ENCODE measurements around the gene TXLNB.
A peak's percentile ranks its signal among the peaks of the same experiment; 100 is the strongest.

The TXLNB gene

DNA sequence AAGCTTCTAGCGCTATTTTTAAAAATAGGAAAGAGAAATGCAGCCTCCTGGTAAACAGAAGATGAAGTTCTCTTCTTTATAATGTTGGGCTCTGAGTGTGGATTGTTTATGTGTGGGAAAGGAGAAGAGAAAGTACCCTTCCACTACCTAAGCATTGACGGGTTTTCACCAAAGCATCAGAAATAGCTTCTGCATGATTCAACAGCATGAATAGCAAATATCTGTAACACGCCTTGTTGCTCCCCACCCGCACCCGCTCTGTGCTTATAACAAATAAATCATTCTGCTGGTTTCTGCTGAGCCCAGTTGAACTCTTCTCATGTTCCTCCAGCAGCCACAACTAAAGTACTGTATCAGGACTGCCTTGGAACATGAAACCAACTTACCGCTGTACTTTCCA lies 20.7 kb downstream of the TXLNB start:
- no peak for DNase-seq (ENCODE audit: low read depth)

DNA sequence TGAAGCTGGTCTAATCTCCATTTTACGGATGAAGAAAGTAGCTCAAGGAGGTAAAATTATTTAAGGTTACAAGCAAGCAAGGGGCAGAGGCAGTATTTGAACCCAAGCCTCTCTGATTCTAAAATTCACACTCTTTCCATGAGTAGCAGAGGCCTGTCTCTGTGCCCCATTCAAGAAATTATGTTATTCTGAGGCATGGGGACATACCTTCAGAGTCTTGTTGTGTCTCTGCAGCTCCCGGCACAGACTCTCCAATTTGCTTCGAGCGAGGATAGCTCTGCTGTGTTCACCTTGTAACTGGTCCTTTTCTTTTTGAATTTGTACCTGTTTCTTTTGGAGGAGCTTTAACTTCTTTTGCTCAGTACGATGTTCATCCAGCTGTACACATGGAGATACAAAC lies 21.5 kb downstream of the TXLNB start:
- no peak for DNase-seq (ENCODE audit: low read depth)

DNA sequence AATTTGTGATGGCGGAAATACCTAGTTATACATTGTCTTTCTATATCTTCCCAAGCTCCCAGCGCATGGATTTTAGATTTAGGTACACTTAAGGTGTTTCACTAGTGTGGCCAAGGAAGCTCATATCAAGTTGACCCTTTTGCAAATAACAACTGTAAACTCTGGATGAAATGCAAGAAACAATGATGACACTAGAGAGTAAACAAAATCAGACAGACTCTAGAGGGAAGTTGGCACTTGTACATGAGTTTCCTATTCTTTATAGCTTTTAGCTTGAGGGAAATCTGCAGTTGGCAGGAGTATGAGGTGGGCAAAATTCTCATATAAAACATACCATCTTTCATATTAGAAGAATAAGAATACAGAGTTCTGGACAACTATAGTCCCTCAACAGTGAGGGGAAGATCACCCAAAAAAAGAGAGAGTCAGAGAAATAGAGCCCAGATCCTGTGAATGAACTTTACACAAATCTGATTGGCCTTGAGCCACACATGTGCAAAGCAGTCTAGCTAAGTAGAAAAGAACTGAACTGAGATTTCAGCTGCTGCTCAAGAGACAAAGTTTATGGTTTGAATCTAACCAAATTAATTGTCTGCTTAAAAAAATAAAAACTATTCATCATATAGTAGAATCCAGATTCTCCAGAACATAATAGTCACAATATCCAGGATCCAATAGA lies 26.1 kb downstream of the TXLNB start:
- DNase-seq (ENCODE audit: low read depth): no peak

DNA sequence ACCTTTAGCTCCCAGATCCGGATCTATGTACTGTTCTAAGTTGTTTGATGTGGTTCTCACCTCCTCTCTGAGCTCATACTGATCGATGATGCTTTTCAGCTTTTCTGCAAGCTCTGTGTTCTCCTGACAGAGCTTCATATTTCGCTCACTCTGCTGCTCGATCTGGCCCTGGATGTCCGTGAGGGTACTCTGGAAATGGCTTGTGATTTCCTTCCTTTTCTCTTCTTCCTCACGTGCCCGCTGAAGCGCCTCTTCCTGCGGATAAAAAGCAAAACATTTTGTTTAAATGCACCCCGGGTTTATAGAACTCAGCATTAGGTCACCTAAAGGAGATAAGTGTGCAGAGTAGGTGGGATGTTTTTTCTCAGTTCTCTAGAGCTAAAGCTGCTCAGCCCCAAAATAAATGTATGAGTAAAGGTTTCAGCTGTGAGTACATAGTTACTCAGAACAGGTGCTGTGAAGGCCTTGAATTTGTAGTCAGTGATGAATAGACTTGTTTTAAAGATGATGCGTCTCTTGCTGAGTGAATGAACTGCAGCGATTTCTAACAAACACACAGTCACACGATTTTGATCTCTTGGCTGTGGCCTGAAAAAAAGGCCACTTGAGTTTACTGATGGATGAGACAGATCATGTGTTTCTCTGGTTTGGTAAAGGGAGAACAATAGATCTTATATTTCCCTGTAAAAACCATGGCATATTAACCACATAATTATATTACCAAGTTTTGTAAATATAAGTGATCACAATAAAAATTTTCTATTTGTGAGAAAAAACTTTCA lies 29.1 kb downstream of the TXLNB start:
- DNase-seq (ENCODE audit: low read depth): no peak

DNA sequence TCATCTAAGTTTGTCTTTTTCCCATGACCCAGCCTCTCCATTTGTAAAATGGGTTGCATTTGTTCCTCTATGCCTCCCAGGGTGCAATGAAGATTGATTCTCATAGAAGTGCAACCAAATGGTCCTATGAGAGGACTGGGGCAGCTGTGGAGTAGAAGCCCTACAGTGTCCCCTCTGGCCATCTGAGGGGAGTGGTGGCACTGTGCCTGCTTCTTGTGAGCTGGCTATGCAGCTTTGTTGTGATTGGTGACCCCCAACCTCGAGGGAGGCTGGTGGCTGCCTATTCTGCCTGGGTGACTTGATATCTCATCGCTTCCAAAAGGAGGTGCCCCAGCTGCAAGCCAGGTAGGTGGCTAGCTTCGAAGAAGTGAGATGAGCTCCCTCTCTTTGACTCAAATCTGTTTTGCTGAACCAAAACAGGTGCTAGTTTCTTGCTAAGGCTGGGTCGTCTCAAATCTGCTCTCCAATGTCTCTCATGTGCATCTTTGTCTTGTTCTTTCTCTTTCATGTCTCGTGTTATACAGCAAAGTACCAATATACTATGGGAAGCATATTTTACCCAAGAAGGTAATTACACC lies 33.9 kb downstream of the TXLNB start:
- DNase-seq (ENCODE audit: low read depth): no peak

DNA sequence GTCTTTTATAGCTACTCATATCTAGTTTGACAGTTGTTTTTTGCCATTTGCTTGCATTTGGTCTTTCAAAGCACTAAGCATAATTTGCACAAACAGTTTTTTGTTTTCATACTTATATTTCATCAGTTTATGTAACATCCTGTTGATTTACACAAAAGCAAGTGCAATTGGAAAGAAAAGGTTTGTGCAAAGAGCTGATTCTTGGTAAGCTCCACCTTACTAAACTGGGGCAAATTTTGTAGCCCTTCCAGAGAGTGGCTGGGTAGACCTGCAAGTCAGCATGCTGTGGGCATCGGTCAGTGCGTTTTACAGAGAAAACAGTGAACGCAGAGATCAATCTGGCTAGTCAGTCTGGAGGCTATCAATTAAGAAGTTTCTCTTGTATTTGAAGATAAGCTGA lies 34.5 kb downstream of the TXLNB start:
- no peak for DNase-seq (ENCODE audit: low read depth)

DNA sequence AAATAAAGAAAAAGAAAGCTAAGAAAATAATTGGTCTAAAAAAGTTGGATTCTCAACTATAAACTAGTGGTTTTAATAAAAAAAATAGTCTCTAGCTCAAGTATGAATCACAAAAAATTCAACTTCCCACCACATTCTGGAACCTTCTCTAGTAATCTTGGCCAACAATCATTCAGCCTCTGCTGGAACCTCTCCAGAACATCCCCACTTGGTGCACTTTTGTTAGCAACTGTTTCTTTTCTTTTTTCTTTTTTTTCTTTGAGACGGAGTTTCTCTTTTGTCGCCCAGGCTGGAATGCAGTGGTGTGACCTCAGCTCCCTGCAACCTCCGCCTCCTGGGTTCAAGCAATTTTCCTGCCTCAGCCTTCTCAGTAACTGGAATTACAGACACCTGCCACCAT lies 35.7 kb downstream of the TXLNB start:
- no peak for DNase-seq (ENCODE audit: low read depth)

DNA sequence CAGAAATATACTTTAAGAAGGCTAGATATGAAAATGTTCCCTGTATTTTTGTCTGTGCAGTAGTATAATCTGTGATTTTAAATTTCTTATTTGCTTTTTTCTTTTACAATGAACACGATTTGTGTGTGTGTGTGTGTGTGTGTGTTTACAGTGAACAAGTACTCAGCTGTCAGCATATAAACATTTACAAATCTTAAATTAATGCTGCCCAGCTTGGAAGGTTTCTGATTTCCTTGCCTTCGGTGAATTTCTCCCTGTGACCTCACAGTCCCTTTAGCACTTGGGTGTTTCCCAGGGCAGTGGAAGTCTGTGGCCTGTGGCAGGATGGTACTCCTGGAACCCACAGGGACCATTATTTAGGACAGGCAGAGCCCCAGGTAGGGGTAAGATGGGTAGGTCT lies 37.6 kb downstream of the TXLNB start:
- DNase-seq (ENCODE audit: low read depth): no peak

DNA sequence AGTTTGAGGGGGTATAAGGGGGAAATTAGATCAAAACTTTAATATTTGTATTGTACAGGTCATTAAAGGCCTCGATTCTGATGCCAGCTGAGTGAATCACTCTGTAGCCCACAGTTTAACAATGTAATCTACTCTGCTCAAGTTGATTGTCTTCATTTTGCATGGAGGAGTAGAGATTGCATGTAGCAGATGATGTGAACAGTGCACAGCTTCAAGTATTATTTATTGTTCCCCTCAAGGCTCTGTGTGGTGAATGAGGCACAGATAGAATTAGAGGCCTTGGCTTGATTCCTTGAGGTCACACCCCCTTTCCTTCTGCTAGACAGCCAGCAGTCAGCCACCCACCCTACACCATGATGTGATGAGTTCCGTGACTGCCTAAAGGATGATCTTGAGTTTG lies 38.1 kb downstream of the TXLNB start:
- no peak for DNase-seq (ENCODE audit: low read depth)

DNA sequence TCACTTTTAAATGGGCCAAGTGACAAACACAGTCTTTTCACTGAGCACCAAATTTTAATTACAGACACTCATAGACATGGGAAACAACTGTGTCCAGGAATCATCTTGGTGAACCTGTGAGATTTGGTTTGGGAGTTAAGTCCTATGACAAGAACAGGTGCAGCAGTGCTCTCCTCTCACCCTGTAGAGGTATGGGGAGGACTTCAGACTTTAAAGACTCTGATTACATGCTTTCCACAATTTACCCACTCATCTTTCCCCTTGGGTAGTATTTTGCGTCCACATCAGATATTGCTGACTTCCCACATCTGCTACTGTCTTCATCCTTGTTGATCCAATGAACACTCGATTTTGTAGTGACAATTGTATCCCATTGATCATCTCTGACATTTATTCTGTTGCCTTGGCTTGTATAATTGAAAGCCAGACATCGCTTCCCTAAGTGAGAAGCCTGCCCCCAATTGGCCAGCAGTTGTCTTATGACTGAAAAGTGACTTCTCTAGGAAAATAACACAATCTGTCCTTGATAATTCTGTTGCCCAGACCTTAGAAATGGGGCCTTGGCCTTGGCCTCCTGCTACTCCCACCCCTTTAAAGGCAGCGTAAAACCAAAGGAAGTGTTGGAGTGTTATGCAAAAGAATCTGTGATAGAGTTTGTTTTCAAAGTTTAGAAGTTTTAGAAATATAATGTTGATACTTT lies 40.0 kb downstream of the TXLNB start:
- no peak for DNase-seq (ENCODE audit: low read depth)

DNA sequence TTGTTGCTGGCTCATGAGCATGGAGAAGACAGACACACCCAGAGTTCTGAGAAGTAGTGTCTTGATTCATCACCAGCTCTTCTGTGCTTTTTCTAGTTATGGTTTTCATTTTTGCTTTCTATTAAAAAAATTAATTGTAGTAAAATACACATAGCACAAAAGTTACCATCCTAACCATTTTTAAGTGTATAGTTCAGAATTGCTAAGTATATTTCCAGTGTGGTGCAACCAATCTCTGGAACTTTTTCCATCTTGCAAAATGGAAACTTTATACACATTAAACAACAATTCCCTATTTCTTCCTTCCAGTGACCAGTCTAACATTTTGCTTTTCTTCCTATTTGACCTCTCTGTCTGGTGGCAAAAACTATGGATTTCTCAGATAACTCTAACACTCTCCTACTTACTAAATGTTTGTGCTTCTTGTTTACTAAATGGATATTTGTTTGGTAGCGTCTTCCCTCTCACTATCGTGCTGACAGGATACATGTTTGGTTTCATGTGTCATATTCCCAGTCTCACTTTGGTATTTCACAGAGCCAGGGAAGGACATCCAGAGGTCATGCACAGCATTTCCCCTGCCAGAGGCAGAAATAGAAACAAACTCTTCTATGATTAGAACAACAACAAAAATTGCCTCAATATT lies 40.6 kb downstream of the TXLNB start:
- DNase-seq (ENCODE audit: low read depth): no peak

DNA sequence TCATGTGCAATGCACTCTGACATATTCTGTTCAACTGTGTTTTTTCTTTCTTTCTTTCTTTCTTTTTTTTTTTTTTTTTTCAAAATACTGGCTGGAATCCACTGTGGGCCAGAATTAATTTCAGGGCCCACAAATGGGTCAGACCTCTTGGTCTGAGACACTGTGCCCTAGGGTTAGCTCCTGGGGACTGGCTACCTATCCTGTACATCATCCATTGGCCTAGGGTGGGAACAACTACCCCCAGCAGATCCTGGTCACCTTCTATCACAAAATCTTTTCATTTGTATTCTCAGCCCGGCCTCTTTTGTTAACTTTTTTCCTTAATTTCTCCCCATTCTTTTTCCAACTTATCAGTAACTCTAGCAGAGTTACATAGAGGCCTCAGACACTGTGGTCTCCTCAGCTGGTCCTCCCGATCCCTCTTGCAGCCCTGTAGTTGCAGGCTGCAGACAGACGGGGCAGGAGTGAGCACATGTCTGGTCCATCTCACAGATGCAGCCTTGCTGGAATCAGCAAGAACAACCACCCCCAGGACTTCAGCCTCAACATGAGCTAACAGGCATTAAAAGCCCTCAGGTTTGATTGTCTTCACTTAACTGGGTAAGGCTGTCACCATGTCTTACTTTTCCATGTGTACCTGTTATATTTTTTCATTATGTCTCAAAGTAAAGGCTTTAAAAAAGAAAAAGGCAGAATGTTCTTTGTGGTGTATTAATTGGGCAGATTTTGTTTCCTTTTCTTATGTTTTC lies 41.3 kb downstream of the TXLNB start:
- DNase-seq (ENCODE audit: low read depth): peak; percentile 17

DNA sequence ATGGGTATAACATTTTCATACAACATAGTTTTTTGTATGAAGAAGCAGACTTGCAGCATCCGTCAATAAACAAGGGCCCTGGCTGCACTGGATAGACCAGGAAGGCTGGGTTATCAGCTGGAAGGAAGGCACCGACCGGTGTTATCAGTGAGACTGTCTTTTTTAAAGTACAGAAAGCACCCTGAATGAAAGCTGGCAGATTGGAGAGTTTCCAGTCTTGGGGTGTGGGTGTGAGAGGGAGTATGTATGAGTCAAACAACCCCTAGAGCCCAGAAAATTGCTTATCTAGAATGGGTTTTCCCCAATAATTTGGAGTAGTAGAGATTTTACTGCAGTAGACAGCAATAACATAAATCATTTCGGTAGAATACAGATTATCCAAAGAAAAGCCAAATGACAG lies 42.4 kb downstream of the TXLNB start:
- no peak for DNase-seq (ENCODE audit: low read depth)

DNA sequence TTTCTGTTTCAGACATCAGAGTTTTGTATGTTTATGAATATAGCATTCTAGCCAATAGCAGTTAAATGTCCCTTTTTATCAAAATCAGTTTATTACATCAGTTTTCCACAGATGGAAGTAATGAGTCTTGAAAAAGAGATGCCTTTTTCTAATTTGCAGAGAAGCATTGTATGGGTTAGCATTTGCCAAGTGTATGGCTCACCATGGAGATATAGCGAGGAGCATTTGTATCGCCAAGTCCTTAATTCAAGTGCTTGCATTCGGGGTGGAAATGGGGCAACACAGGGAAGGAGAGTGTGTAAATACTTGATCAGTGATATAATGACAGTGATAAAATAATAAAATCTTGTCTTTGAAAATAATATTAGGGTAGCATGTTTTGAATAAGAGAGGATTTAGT lies 42.9 kb downstream of the TXLNB start:
- no peak for DNase-seq (ENCODE audit: low read depth)

DNA sequence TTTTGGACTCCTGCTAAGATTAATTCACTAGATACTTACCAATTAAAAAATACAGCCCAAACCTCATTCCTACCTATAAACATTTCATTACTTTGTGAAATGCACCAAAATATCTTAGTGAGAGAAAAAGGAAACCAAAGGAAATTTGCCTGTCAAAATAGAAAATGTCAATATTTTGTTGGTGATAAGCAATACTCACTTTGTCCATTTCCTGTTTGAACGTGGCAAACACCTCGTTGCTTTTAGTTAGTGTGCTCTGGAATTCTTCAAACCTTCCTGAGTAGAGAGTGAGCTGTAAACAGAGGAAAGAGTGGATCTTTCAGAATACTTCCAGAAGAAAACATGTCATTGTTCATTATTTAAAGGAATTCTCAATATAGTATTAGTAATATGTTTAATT lies 44.2 kb downstream of the TXLNB start:
- DNase-seq (ENCODE audit: low read depth): no peak

DNA sequence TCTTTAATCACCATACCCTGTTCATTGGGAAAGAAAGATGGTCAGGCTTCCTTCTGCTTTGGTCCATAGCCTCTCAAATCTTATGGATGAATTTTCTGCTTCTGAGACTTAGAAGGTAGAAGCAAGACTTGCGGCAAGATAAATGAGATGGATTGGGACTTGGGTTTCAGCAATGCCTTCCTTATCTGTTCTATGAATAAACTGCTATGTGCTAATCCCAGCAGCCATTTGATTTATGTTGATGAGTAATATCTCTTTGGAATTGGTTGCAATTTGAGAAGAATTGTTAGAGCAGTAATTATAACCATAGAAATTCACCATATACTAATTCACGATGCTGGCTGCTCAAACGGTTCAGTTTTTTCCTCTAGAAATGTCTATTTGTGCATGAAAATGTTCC lies 48.3 kb downstream of the TXLNB start:
- no peak for DNase-seq (ENCODE audit: low read depth)

DNA sequence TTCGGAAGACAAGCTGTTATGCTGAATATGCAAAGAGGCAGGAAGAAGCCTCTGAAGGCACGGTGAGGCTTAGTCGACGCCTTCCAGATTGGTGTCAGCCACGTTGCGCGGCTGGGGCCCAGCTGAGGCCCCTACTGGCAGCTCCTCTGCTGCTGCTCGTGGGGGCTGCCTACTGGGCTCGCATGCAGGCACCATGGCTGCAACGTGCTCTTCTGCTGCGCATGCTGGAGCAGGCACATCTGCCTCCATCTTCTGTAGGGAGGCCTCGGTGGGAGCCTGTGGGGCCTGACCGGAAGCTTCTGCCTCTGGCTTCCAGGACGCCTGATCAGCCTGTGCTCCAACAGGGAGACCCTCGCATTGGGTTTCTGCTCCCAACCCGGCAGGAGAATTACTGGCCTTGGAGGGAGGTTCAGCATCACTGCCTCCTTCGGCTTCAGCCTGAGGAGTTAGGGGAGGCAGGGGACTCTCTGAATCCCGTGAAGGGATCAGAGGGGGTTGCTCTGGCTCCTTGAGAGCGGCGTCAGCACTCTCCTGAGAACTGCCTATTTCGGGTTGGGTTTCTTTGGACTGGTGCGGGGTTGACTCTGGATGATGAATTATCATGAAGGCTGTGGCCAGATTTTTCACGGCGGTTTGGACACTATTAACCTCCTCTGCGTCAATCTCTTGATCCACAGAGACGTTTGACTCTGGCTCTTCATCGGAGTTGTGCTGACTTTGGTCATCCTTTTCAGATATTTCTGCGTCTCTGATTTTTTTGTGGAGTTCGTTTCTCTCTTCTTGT lies 49.1 kb downstream of the TXLNB start:
- no peak for DNase-seq (ENCODE audit: low read depth)

DNA sequence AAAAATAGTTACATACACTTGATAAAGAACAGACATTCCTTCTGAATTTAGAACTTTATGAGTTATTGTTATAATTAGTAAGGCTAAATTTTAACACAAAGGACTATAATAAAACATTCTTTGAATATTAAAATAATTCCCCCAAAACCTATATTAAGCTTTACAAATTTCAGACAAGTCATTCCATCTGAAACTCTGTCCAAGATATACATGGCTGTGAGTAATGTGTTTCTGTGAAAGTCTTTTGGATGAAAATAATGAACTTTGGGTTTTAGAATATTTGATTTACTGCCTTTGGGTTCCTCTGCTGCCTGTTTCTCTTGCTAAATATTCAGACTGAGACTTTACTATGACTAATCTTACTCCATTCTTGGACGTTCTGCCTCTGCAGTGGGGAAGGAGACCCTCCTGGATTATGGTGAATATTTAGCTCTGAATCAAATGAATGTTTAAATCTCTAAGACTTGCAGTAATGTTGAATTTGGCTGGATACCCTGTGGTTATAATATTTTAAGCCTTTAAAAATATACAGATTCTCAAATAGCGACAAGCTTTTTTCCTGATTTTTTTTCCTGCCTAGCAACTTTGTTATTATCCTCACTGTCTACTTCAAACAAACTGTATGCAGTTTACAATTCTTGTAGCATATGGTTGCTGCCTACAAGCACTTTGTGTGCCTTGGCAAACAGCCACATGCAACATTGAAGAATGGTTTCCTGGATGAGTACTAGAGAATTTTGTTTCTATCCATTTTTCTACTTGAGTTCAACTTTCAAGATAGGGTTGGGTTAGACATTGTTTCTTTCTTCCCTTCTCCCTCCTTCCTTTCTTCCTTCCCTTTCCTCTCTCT lies 51.4 kb downstream of the TXLNB start:
- no peak for DNase-seq (ENCODE audit: low read depth)

DNA sequence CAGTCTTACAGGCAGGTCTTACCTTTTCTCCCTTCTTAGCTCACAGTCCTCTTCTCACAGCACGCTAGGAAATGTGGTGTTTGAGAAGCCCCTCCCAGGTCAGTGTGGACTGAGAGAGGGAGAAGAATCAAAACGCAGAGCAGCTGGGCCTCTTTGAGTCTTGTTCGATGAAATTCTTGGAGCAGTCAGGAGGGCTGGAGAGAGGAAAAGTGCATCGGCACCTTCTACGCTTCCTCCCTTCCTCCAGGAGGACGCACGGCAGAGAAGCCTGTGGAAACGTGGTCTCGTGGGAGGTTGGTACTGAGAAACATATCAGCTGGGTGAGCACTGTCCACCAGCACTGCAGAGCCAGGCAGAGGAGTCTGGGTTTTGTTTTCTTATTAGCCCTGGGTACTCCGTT lies 52.7 kb downstream of the TXLNB start:
- no peak for DNase-seq (ENCODE audit: low read depth)

DNA sequence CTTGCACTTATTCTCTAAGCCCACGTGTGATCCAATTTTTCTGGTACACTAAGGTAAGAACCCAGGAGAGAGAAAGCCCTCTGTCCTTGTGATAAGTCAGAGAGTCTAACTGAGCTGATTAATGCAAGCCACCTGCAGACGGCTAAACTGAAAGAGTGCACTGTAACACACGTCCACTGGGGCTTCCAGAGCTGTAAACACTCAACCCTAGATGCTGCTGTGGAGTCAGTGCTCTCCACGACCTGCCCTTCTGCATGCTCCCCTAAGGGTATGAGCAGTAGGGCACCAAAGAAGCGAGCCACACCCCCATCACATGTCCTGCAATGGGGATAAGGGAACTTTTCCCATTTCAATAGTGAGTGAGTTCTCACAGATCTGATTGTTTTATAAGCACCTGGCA lies 55.7 kb downstream of the TXLNB start:
- no peak for DNase-seq (ENCODE audit: low read depth)

Measured in T-helper 22 cell (primary cell).